WERI-Rb-1 (cell line): ENCODE measurements around the gene HS1BP3.

Source experiments
- DNase-seq: peaks from one replicate; pipeline ENCODE4 v3.0.0-alpha.2; 2020
- H3K27ac ChIP-seq: fragments of 250-450 bp; sonication (Bioruptor Pico); 2 replicates; pipeline ENCODE4 v1.5.1; 2020; ENCODE audit warnings: mild to moderate bottlenecking, moderate library complexity
- H3K27me3 ChIP-seq: fragments of 250-450 bp; sonication (Bioruptor Pico); 2 replicates; pipeline ENCODE4 v1.5.1; 2021; ENCODE audit warnings: mild to moderate bottlenecking, low read depth, moderate library complexity; ENCODE audit not compliant: insufficient read depth, severe bottlenecking
- H3K36me3 ChIP-seq: fragments of 250-450 bp; sonication (Bioruptor Pico); 2 replicates; pipeline ENCODE4 v1.5.1; 2020; ENCODE audit warnings: mild to moderate bottlenecking, moderate library complexity
- H3K4me3 ChIP-seq: 2 replicates; pipeline ENCODE4 v1.5.1; 2011; ENCODE audit warnings: low read depth, mild to moderate bottlenecking, control low read depth, low read length
- H3K9me3 ChIP-seq: fragments of 250-450 bp; sonication (Bioruptor Pico); 2 replicates; pipeline ENCODE4 v1.5.1; 2021; ENCODE audit warnings: mild to moderate bottlenecking, moderate library complexity; ENCODE audit not compliant: severe bottlenecking
- TF ChIP-seq, protein P1 (sequence below): IDR thresholded peaks from 2 replicates; pipeline ENCODE4 v1.5.1; 2011; ENCODE audit warnings: low read depth, mild to moderate bottlenecking, control low read depth, inconsistent platforms, low read length

Gene HS1BP3

DNA sequence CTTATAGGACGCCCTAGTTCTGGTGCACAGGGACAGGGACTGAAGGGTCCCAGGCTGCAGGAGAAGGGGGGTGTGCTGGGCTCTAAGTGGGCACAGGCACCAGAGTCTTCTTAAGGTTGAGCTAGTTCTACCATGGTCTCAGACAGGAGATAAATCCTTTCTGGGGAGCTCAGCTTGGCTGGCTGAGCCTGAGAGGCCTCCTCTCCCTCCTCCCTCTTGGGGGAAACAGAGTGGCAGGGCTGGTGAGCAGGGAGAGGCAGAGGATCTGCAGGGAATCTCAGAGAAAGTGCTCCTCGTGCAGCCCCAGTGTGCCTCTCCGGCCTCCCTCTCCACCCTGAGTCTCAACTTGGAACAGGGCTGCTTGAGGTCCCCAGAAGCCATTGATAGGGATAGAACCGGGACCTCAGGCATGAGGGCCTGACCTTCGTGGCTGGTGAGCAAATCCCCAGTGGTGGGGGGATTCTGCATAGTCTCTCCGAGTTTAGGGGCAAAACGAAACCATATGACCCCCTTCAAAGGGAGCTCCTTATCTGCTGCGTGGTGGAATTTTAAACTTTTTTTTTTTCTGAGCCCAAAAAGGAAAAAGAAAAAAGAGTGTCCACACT lies 18.1 kb upstream of the HS1BP3 start:
- no peaks in the 10 kb centered on the region for H3K36me3 ChIP-seq
- H3K27ac ChIP-seq: no peak overlapping the region
- DNase-seq: no peak
- H3K27me3 ChIP-seq: peaks cover 75% of the 10 kb centered on the region
- TF ChIP-seq, protein P1, sequence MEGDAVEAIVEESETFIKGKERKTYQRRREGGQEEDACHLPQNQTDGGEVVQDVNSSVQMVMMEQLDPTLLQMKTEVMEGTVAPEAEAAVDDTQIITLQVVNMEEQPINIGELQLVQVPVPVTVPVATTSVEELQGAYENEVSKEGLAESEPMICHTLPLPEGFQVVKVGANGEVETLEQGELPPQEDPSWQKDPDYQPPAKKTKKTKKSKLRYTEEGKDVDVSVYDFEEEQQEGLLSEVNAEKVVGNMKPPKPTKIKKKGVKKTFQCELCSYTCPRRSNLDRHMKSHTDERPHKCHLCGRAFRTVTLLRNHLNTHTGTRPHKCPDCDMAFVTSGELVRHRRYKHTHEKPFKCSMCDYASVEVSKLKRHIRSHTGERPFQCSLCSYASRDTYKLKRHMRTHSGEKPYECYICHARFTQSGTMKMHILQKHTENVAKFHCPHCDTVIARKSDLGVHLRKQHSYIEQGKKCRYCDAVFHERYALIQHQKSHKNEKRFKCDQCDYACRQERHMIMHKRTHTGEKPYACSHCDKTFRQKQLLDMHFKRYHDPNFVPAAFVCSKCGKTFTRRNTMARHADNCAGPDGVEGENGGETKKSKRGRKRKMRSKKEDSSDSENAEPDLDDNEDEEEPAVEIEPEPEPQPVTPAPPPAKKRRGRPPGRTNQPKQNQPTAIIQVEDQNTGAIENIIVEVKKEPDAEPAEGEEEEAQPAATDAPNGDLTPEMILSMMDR: no peak
- peaks cover 9% of the 10 kb centered on the region for H3K9me3 ChIP-seq
- no peak overlapping the region for H3K4me3 ChIP-seq

DNA sequence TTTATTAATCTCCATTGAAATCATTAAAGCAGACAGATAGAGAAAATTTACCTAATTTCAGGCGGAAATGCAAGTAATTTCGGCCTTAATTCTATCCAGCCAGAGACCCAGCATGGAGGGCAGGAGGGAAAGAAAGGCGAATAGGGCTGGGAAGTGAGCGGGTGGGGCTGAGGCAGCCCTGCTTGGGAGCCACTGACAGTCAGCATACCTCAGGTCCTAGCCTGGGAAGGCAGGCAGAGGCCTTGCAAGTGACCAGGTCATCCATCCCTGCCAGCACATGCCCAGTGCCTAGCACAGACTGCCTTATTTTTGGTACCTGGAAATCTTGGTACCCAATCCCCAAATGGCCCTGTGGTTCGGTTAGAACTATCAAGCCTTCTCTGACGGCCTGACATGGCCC lies 17.6 kb upstream of the HS1BP3 start:
- H3K4me3 ChIP-seq: no peak overlapping the region
- H3K27ac ChIP-seq: no peak overlapping the region
- TF ChIP-seq, protein P1: no peak
- no peaks in the 10 kb centered on the region for H3K36me3 ChIP-seq
- peaks cover 80% of the 10 kb centered on the region for H3K27me3 ChIP-seq
- peaks cover 9% of the 10 kb centered on the region for H3K9me3 ChIP-seq
- no peak for DNase-seq

DNA sequence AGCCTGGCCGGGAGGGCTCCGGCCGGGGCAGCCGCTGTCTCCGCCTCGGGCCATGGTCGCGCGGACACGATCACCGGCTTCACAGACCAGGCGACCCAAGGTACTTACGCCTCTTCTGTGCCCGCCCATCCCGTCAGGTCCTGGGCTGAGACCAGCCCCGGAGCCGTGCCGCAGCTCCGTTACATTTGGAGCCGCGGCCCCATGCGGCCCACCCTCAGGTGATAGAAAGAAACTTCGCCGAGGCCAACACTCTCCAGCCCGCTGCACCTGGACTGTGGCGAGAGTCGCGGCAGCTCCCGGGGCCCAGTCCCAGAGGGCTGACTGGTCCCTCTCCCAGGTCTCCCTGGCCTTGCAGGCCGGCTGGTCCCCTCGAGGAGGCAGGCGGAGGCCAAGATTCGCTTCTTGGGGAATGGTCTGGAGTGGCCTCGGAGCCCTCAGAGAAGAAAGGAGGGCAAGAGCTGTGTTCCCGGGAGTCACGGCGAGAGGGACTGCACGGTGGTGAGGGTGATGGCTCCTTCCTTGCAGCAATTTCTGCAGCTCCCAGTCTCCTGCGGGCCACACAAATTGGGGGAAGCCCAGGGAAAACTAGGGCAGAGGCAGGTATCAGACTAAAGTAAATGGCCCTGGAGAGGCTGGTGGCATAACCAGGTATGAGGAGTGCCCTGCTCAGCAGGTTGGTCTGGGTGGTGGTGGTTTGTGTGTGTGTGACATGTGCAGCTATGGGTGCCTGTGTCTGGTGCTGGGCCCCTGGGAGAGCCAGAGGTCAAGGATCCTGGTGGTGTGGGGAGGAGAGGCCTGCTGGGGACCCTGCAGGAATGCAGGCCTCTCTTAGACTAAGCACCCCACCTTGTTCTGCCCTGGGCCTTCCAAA lies 16.9 kb upstream of the HS1BP3 start:
- Histone ChIP-seq H3K9me3 (peaks cover 9% of the 10 kb centered on the region), H3K27me3 (peaks cover 87% of the 10 kb centered on the region), H3K27ac (no peak overlapping the region), H3K4me3 (peak overlapping the region; percentile 29), H3K36me3 (no peaks in the 10 kb centered on the region)
- DNase-seq: no peak
- TF ChIP-seq, protein P1: no peak

DNA sequence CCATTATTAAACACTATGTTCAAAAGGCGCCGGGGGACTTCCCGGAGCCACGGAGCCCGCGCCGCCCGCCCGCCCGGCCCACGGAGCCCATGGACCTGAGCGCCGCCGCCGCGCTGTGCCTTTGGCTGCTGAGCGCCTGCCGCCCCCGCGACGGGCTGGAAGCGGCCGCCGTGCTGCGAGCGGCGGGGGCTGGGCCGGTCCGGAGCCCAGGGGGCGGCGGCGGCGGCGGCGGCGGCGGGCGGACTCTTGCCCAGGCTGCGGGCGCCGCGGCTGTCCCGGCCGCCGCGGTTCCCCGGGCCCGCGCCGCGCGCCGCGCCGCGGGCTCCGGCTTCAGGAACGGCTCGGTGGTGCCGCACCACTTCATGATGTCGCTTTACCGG lies 16.2 kb upstream of the HS1BP3 start:
- Histone ChIP-seq H3K4me3 (peak overlapping the region; percentile 45), H3K36me3 (no peaks in the 10 kb centered on the region), H3K27ac (no peak overlapping the region), H3K27me3 (peaks cover 89% of the 10 kb centered on the region), H3K9me3 (peaks cover 9% of the 10 kb centered on the region)
- no peak for DNase-seq
- TF ChIP-seq, protein P1: no peak

DNA sequence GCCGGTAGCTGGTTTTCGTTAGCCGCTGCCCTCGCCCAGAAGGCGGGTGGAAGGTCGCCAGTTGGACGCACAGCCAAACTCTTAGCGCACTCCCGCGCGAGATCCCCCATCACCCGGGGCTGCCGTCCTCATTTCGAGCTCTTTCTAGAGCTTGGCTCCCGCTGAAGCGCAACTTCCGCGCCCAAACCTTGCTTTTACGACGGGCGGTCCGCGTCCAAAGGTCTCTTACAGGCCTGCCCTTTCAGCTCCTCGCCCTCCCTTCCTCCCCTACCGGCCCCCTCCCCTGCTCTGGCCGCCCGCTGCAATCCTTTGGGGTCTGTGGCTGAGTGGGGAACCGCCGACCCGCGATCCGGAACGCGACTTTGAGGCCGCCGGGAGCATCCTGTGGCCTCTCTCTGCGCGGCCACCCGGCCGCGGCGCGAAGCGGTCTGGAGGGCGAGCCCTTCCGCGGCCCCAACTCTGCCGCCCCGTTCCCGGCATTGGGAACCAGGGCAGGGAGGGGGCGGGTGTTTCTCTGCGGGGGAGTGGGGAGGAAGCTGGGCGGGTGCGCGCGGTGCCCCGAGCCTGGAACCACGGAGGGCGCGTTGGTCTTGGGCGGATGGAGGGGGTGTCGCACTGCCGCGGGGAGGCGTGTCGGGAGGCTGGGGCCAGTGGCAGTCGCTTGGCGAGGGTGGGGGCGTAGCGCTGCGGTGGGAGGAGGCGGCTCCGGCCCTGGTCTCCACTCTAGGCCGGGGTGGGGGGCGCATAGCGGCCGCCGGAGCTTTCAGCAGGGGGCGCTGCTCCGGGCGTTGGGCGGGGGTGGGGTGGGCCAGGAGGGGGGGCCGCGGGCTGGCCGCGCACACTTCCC lies 15.6 kb upstream of the HS1BP3 start, which contains the start of gene GDF7:
Gene GDF7, plus strand, starts transcription at position 841 of the 847 bp plus-strand sequence. CDS start 96 bp downstream, outside the sequence.
- peaks cover 90% of the 10 kb centered on the region for H3K27me3 ChIP-seq
- TF ChIP-seq, protein P1: peak; percentile 52
- no peak within 1 kb of the TSS for H3K27ac ChIP-seq
- H3K36me3 ChIP-seq: no peaks in the 10 kb centered on the region
- peak within 1 kb of the TSS; percentile 45 for H3K4me3 ChIP-seq
- DNase-seq: peak; percentile 60
- peaks cover 9% of the 10 kb centered on the region for H3K9me3 ChIP-seq
